Kidney epithelial cell (primary cell): ENCODE measurements around the gene NXPE4. TPM values are rescaled to one million over a fixed set of nuclear protein-coding genes. Genes with fewer than 3 reads are reported as not detected.

Experiments used
- DNase-seq: peaks from one replicate; pipeline ENCODE4 v3.0.0-alpha.2; 2010; ENCODE audit warnings: low read depth
- H3K27me3 ChIP-seq: 2 replicates; pipeline ENCODE4 v1.6.0; 2011; ENCODE audit warnings: low read length; ENCODE audit not compliant: control insufficient read depth, insufficient read depth
- H3K36me3 ChIP-seq: 2 replicates; pipeline ENCODE4 v1.5.1; 2011; ENCODE audit warnings: low read length; ENCODE audit not compliant: control insufficient read depth, insufficient read depth
- H3K4me3 ChIP-seq: 2 replicates; pipeline ENCODE4 v1.5.1; 2011; ENCODE audit warnings: low read depth, mild to moderate bottlenecking, control low read depth, low read length
- CTCF ChIP-seq: IDR thresholded peaks from 2 replicates; pipeline ENCODE4 v1.5.1; 2011; ENCODE audit warnings: mild to moderate bottlenecking, moderate library complexity, low read length, control low read depth, inconsistent platforms; ENCODE audit not compliant: insufficient read depth, poor library complexity, severe bottlenecking
- total RNA-seq: library from RNA; depleted of rRNA; stranded (reverse); fragments of >200 nt; gene quantifications from 2 replicates; pipeline ENCODE4 v1.2.3, GENCODE V29; 2015

Gene NXPE4
- total RNA-seq, 1 donor from 2014 or later = not detected

GRCh38 chr11:114559425-114560310, 35.9 kb downstream of the NXPE4 start, which contains the start of gene NXPE1:
Gene NXPE1 (minus strand): TSS chr11:114559881. CDS start chr11:114551201, 8,680 bp downstream.
- no peak for DNase-seq
- Histone ChIP-seq H3K36me3 (no peaks in the 10 kb centered on the region), H3K27me3 (no peaks in the 10 kb centered on the region), H3K4me3 (no peak within 1 kb of the TSS)
- no peak for TF ChIP-seq CTCF

GRCh38 chr11:114556135-114556534, 39.5 kb downstream of the NXPE4 start:
- Histone ChIP-seq H3K27me3 (no peaks in the 10 kb centered on the region), H3K4me3 (no peak overlapping the region), H3K36me3 (no peaks in the 10 kb centered on the region)
- no peak for DNase-seq
- TF ChIP-seq CTCF = no peak

- Histone ChIP-seq H3K27me3 (no peaks in the 10 kb centered on the region), H3K4me3 (no peak overlapping the region), H3K36me3 (no peaks in the 10 kb centered on the region)
- DNase-seq = no peak
- TF ChIP-seq CTCF = no peak
Observed at GRCh38 chr11:114553642-114554041, 41.9 kb downstream of the NXPE4 start.

- Histone ChIP-seq H3K27me3 (no peaks in the 10 kb centered on the region), H3K36me3 (no peaks in the 10 kb centered on the region), H3K4me3 (no peak overlapping the region)
- DNase-seq = no peak
- no peak for TF ChIP-seq CTCF
Observed at GRCh38 chr11:114551060-114551459, 44.5 kb downstream of the NXPE4 start.

- Histone ChIP-seq H3K36me3 (no peaks in the 10 kb centered on the region), H3K27me3 (no peaks in the 10 kb centered on the region), H3K4me3 (no peak overlapping the region)
- DNase-seq = no peak
- no peak for TF ChIP-seq CTCF
Observed at GRCh38 chr11:114525682-114526081, 69.9 kb downstream of the NXPE4 start.
